Ishikawa (cell line): ENCODE data around the gene NSG1.

Source experiments
- CEBPB ChIP-seq: IDR thresholded peaks from 2 replicates; pipeline ENCODE4 v1.6.1; 2012
- CREB1 ChIP-seq: IDR thresholded peaks from 2 replicates; pipeline ENCODE4 v1.6.1; 2012; ENCODE audit warnings: low read depth
- EGR1 ChIP-seq: IDR thresholded peaks from 2 replicates; pipeline ENCODE4 v1.6.1; 2012
- EP300 ChIP-seq: IDR thresholded peaks from 2 replicates; pipeline ENCODE4 v1.6.1; 2012; ENCODE audit warnings: borderline replicate concordance
- FOXM1 ChIP-seq: IDR thresholded peaks from 2 replicates; pipeline ENCODE4 v1.6.1; 2012; ENCODE audit warnings: low read depth, borderline replicate concordance
- MAX ChIP-seq: IDR thresholded peaks from 2 replicates; pipeline ENCODE4 v1.6.1; 2012
- NFIC ChIP-seq: IDR thresholded peaks from 2 replicates; pipeline ENCODE4 v1.6.1; 2012
- RAD21 ChIP-seq: IDR thresholded peaks from 2 replicates; pipeline ENCODE4 v1.6.1; 2012; ENCODE audit warnings: low read depth
- TAF1 ChIP-seq: IDR thresholded peaks from 2 replicates; pipeline ENCODE4 v1.6.1; 2012; ENCODE audit warnings: low read depth, mild to moderate bottlenecking
- TCF12 ChIP-seq: IDR thresholded peaks from 2 replicates; pipeline ENCODE4 v1.6.1; 2012; ENCODE audit warnings: low read depth
- TEAD4 ChIP-seq: IDR thresholded peaks from 2 replicates; pipeline ENCODE4 v1.6.1; 2012
- YY1 ChIP-seq: IDR thresholded peaks from 2 replicates; pipeline ENCODE4 v1.6.1; 2012; ENCODE audit warnings: low read depth
- ZBTB7A ChIP-seq: IDR thresholded peaks from 2 replicates; pipeline ENCODE4 v1.6.1; 2012; ENCODE audit warnings: low read depth
- TF ChIP-seq, protein P1 (sequence below): IDR thresholded peaks from 2 replicates; pipeline ENCODE4 v1.6.1; 2012
- TF ChIP-seq, protein P2 (sequence below): IDR thresholded peaks from 2 replicates; pipeline ENCODE4 v1.6.1; 2012; ENCODE audit warnings: low read depth, mild to moderate bottlenecking

NSG1 gene

GRCh38 chr4:4350909-4351308 lies 36.0 kb upstream of the NSG1 start:
- TF ChIP-seq FOXM1 (no peak), EGR1 (no peak), TCF12 (no peak), NFIC (no peak), TAF1 (no peak), YY1 (no peak), ZBTB7A (no peak), TEAD4 (no peak), CEBPB (no peak), RAD21 (no peak), MAX (no peak), EP300 (no peak), CREB1 (no peak)
- TF ChIP-seq, protein P1, sequence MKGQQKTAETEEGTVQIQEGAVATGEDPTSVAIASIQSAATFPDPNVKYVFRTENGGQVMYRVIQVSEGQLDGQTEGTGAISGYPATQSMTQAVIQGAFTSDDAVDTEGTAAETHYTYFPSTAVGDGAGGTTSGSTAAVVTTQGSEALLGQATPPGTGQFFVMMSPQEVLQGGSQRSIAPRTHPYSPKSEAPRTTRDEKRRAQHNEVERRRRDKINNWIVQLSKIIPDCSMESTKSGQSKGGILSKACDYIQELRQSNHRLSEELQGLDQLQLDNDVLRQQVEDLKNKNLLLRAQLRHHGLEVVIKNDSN = no peak
- TF ChIP-seq, protein P2, sequence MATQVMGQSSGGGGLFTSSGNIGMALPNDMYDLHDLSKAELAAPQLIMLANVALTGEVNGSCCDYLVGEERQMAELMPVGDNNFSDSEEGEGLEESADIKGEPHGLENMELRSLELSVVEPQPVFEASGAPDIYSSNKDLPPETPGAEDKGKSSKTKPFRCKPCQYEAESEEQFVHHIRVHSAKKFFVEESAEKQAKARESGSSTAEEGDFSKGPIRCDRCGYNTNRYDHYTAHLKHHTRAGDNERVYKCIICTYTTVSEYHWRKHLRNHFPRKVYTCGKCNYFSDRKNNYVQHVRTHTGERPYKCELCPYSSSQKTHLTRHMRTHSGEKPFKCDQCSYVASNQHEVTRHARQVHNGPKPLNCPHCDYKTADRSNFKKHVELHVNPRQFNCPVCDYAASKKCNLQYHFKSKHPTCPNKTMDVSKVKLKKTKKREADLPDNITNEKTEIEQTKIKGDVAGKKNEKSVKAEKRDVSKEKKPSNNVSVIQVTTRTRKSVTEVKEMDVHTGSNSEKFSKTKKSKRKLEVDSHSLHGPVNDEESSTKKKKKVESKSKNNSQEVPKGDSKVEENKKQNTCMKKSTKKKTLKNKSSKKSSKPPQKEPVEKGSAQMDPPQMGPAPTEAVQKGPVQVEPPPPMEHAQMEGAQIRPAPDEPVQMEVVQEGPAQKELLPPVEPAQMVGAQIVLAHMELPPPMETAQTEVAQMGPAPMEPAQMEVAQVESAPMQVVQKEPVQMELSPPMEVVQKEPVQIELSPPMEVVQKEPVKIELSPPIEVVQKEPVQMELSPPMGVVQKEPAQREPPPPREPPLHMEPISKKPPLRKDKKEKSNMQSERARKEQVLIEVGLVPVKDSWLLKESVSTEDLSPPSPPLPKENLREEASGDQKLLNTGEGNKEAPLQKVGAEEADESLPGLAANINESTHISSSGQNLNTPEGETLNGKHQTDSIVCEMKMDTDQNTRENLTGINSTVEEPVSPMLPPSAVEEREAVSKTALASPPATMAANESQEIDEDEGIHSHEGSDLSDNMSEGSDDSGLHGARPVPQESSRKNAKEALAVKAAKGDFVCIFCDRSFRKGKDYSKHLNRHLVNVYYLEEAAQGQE = no peak

DNA sequence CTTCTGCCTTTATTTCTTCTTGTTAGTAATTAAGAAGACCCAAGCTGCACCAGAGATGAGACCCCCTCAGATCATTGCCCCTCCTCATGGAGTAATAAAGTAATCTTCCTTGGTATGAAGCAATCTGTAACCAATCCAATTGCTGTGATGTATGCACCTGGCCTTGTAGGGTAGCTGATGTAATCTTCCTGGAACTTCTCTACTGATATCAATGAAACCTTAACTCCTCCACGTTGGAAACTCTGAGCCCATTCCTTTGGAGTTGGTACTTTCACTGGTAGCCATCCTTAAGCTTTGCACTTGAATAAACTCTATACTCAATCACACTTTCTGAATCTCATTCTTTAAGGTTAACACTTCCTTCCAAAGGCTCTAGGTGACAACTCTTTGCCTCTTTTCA lies 31.6 kb upstream of the NSG1 start:
- TF ChIP-seq YY1 (no peak), RAD21 (no peak), EP300 (no peak), NFIC (no peak)

- TF ChIP-seq NFIC (no peak), MAX (no peak), EP300 (no peak), TCF12 (no peak), YY1 (no peak), EGR1 (no peak)
Measured at GRCh38 chr4:4356106-4357041, 30.5 kb upstream of the NSG1 start.

DNA sequence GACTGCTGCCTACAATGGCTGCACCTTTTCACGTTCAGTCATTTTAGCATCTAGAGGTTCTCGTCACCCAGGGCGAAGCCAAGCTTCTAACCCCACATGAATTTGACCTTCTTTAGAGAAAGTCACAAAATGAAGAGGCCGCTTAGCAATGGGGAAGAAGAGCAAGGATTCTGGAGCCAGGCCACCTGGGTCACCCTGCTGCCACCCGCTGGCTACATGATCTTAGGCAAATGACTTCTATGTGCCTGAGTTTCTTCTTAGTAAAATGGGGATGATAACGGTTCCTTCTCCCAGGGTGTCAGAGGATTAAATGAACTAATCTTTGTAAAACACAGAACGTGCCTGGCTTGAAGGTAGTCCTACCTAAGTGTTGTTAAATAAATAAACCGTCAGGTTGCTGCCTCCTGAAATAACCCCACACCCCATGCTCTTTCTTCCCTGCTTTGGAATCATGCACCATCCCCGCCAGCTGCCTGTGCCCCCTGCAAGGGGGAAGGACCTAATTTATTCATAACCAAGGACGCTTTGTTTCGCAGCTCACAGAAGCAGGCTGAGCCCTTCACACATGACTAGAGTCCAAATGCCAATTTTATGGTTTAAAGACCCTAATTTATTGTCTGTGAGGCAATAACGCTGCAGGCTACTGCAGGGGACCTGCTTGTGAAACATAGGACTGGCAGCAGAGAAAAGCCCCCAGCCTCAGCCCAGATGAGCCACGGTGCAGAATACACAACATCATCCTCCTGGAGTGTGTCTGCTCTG lies 28.6 kb upstream of the NSG1 start:
- TF ChIP-seq NFIC (no peak), MAX (no peak), TCF12 (no peak), EP300 (no peak), RAD21 (no peak), CEBPB (no peak), TEAD4 (no peak), CREB1 (no peak)
- TF ChIP-seq, protein P2 = no peak
- TF ChIP-seq, protein P1 = no peak

DNA sequence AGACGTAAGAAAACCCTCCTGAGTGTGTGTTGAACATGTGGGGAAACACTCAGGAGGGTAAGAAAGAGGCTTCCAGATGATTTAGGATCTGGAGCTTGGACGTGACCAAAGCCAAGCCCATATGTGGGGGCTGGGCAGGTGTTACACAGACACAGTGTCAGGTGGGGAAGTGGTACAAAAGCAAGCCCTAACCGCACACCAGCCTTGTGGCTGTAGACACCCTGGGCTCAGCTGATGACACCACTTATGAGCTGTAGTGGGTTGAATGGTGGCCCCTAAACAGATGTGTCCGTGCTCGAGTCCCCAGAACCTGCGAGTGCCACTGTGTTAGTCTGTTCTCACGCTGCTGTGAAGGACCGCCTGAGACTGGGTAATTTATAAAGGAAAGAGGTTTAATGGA lies 25.0 kb upstream of the NSG1 start:
- no peak for TF ChIP-seq TEAD4
- no peak for TF ChIP-seq NFIC
- no peak for TF ChIP-seq RAD21
- TF ChIP-seq TCF12 = no peak
- TF ChIP-seq FOXM1 = no peak
- TF ChIP-seq, protein P2 = no peak
- TF ChIP-seq MAX = no peak
- no peak for TF ChIP-seq EP300
- no peak for TF ChIP-seq TAF1
